SK-N-SH (cell line): ENCODE data around the gene RUVBL1. TPM values are rescaled to one million over a fixed set of nuclear protein-coding genes. Genes with fewer than 3 reads are reported as not detected.

Experiments
- CTCF ChIA-PET: fragments of 300-600, 350-600 bp; formaldehyde crosslinking; extraction: SDS; loops from one replicate; lab custom pipeline; 2021; lab: Yijun Ruan, JAX
- POLR2A ChIA-PET: fragments of 350-600 bp; sonication (Branson Sonifier 250); formaldehyde crosslinking; extraction: SDS; loops from one replicate; lab custom pipeline; 2020; ENCODE audit warnings: antibody characterized with exemption, inconsistent platforms; lab: Yijun Ruan, JAX
- DNase-seq: peaks from one replicate; pipeline ENCODE4 v3.0.0; 2012
- H2AFZ ChIP-seq: fragments of 200-600 bp; sonication (generic); 2 replicates; pipeline ENCODE4 v1.8.1; 2016; ENCODE audit warnings: antibody characterized with exemption, mild to moderate bottlenecking, low read depth
- H3F3A ChIP-seq: fragments of 200-600 bp; sonication (generic); replicated peaks from 2 replicates; pipeline ENCODE3; 2016; ENCODE audit warnings: antibody characterized with exemption, mild to moderate bottlenecking; ENCODE audit not compliant: insufficient read depth
- H3K27ac ChIP-seq, 2 experiments: fragments of 200-500 bp in 1 of 2; fragments of 200-600 bp in 1 of 2; sonication (Bioruptor generic) in 1 of 2; sonication (generic), shearing (Covaris generic) in 1 of 2; 2 replicates each; pipeline versions ENCODE4 v1.5.1 to v1.6.1; 2014 to 2016; ENCODE audit warnings: low read depth in 2 of 2, inconsistent platforms in 1 of 2, low read length in 1 of 2, mild to moderate bottlenecking in 1 of 2, mixed read lengths in 1 of 2
- H3K27me3 ChIP-seq: fragments of 200-600 bp; sonication (generic), shearing (Covaris generic); 2 replicates; pipeline ENCODE4 v1.6.1; 2016; ENCODE audit warnings: mixed run types; ENCODE audit not compliant: insufficient read depth
- H3K36me3 ChIP-seq, 2 experiments: fragments of 200-500 bp in 1 of 2; fragments of 200-600 bp in 1 of 2; sonication (Bioruptor generic) in 1 of 2; sonication (generic) in 1 of 2; replicated peaks in 1 of 2; 2 replicates each; pipeline versions ENCODE3 to v1.5.1; 2014 to 2016; ENCODE audit warnings: low read length in 1 of 2, mild to moderate bottlenecking in 1 of 2; ENCODE audit not compliant: insufficient read depth in 2 of 2, control insufficient read depth in 1 of 2
- H3K4me1 ChIP-seq, 2 experiments: fragments of 200-500 bp in 1 of 2; fragments of 200-600 bp in 1 of 2; sonication (Bioruptor generic) in 1 of 2; sonication (generic), shearing (Covaris generic) in 1 of 2; 2 replicates each; pipeline versions ENCODE4 v1.5.1 to v1.6.1; 2014 to 2016; ENCODE audit warnings: low read depth in 1 of 2, low read length in 1 of 2, mixed run types in 1 of 2; ENCODE audit not compliant: insufficient read depth in 2 of 2, control insufficient read depth in 1 of 2
- H3K4me2 ChIP-seq: fragments of 200-600 bp; sonication (generic), shearing (Covaris generic); 2 replicates; pipeline ENCODE4 v1.6.1; 2017; ENCODE audit warnings: mixed run types
- H3K4me3 ChIP-seq, 2 experiments: fragments of 200-500 bp in 1 of 2; fragments of 200-600 bp in 1 of 2; sonication (Bioruptor generic) in 1 of 2; sonication (generic), shearing (Covaris generic) in 1 of 2; 2 replicates each; pipeline versions ENCODE4 v1.5.1 to v1.8.1; 2014 to 2016; ENCODE audit warnings: low read depth in 2 of 2, inconsistent platforms in 1 of 2, low read length in 1 of 2, mild to moderate bottlenecking in 1 of 2, mixed read lengths in 1 of 2, moderate library complexity in 1 of 2
- H3K79me2 ChIP-seq: fragments of 200-600 bp; sonication (generic); 2 replicates; pipeline ENCODE4 v1.8.1; 2017; ENCODE audit warnings: mild to moderate bottlenecking; ENCODE audit not compliant: insufficient read depth
- H3K9ac ChIP-seq: fragments of 200-600 bp; sonication (generic); 2 replicates; pipeline ENCODE4 v1.6.1; 2017; ENCODE audit warnings: mixed run types
- H3K9me2 ChIP-seq: fragments of 200-600 bp; sonication (generic); 2 replicates; pipeline ENCODE4 v1.6.1; 2017; ENCODE audit warnings: mixed run types
- H3K9me3 ChIP-seq: fragments of 200-600 bp; sonication (generic); 2 replicates; pipeline ENCODE4 v1.6.1; 2017; ENCODE audit warnings: mixed run types, mild to moderate bottlenecking, moderate library complexity
- H4K20me1 ChIP-seq: fragments of 200-600 bp; sonication (generic); 2 replicates; pipeline ENCODE4 v1.6.1; 2017; ENCODE audit warnings: mild to moderate bottlenecking, mixed run types; ENCODE audit not compliant: insufficient read depth
- ELF1 ChIP-seq: IDR thresholded peaks from 2 replicates; pipeline ENCODE4 v1.4.0; 2012
- EZH2phosphoT487 ChIP-seq: fragments of 200-600 bp; sonication (generic); IDR thresholded peaks from 2 replicates; pipeline ENCODE4 v1.6.1; 2017; ENCODE audit warnings: low read depth, mixed run types, mild to moderate bottlenecking, antibody characterized with exemption, moderate library complexity, borderline replicate concordance
- FOXM1 ChIP-seq: IDR thresholded peaks from 2 replicates; pipeline ENCODE4 v1.4.0; 2012; ENCODE audit warnings: low read depth, mild to moderate bottlenecking
- GABPA ChIP-seq: IDR thresholded peaks from 2 replicates; pipeline ENCODE4 v1.4.0; 2012; ENCODE audit warnings: low read depth, mild to moderate bottlenecking
- GATA2 ChIP-seq: sonication (generic); formaldehyde crosslinking; IDR thresholded peaks from 2 replicates; pipeline ENCODE4 v1.5.0; 2020; ENCODE audit warnings: mild to moderate bottlenecking, missing genetic modification reagents
- MXI1 ChIP-seq: IDR thresholded peaks from 2 replicates; pipeline ENCODE4 v1.6.1; 2012; ENCODE audit warnings: mild to moderate bottlenecking, low read depth, low read length, improper control_type of control experiment
- NRF1 ChIP-seq: IDR thresholded peaks from 2 replicates; pipeline ENCODE4 v1.6.1; 2012; ENCODE audit warnings: low read depth, mild to moderate bottlenecking, low read length
- POLR2AphosphoS5 ChIP-seq: IDR thresholded peaks from 2 replicates; pipeline ENCODE4 v1.6.1; 2012; ENCODE audit warnings: low read depth, low read length
- RCOR1 ChIP-seq: fragments of 150-350 bp; IDR thresholded peaks from 2 replicates; pipeline ENCODE4 v1.6.1; 2017; ENCODE audit warnings: antibody characterized with exemption, low read length
- RFX5 ChIP-seq: IDR thresholded peaks from 2 replicates; pipeline ENCODE4 v1.6.1; 2012; ENCODE audit warnings: mild to moderate bottlenecking, improper control_type of control experiment, low read length
- SMC3 ChIP-seq: IDR thresholded peaks from 2 replicates; pipeline ENCODE4 v1.6.1; 2012; ENCODE audit warnings: low read depth, low read length, improper control_type of control experiment
- WGBS: methylation state at CpG from one replicate; pipeline ENCODE4 v1.1.6; 2017; ENCODE audit warnings: low lambda C conversion rate; 5-methylcytosine and 5-hydroxymethylcytosine counted together
- polyA plus RNA-seq, 3 experiments: library from polyadenylated mRNA; depleted of rRNA; stranded (reverse); fragments of >200 nt; gene quantifications; 2 replicates each; pipeline ENCODE4 v1.2.3, GENCODE V29; 2012
- TF ChIP-seq, protein P1 (sequence below): IDR thresholded peaks from 2 replicates; pipeline ENCODE4 v1.6.1; 2012; ENCODE audit warnings: mild to moderate bottlenecking, low read depth, low read length, moderate library complexity
- TF ChIP-seq, protein P2 (sequence below): fragments of 150-350 bp; IDR thresholded peaks from 2 replicates; pipeline ENCODE4 v1.6.1; 2016; ENCODE audit warnings: mild to moderate bottlenecking, low read depth, low read length
- TF ChIP-seq, protein P3 (sequence below): IDR thresholded peaks from 2 replicates; pipeline ENCODE4 v1.4.0; 2012; ENCODE audit warnings: low read depth, borderline replicate concordance
- TF ChIP-seq, protein P4 (sequence below): IDR thresholded peaks from 2 replicates; pipeline ENCODE4 v1.4.0; 2012; ENCODE audit warnings: low read depth

Gene RUVBL1
- polyA plus RNA-seq, 1 of the 3 experiments (the other 2 are of a cell fraction), result 140 TPM

GRCh38 chr3:128160661-128161060 is 37.0 kb upstream of the RUVBL1 start:
- Histone ChIP-seq H3K27me3 (no peaks in the 10 kb centered on the region), H2AFZ (no peak overlapping the region), H3K9ac (no peak overlapping the region), H3K4me1 (peaks cover 0 to 18% of the 10 kb centered on the region in 2 experiments; a peak in 2 of 4 replicates), H3F3A (no peaks in the 10 kb centered on the region), H4K20me1 (no peaks in the 10 kb centered on the region), H3K36me3 (peaks cover 17 to 18% of the 10 kb centered on the region in 2 experiments), H3K9me3 (no peaks in the 10 kb centered on the region), H3K4me3 (no peak overlapping the region), H3K79me2 (peaks cover 5% of the 10 kb centered on the region), H3K9me2 (no peaks in the 10 kb centered on the region), H3K4me2 (no peak overlapping the region), H3K27ac (no peak overlapping the region)
- CTCF ChIA-PET, result interaction anchor here (0.7 to 1.7 kb wide), 3 partner anchors 10 to 93 kb away, joined by 3 to 11 read pairs (median 3); no protein-coding TSS in a partner anchor
- DNase-seq, result no peak
- WGBS, result 82% methylated on average over 5 of the region's 5 CpGs
- POLR2A ChIA-PET, result no interaction called here
- TF ChIP-seq, protein P1, sequence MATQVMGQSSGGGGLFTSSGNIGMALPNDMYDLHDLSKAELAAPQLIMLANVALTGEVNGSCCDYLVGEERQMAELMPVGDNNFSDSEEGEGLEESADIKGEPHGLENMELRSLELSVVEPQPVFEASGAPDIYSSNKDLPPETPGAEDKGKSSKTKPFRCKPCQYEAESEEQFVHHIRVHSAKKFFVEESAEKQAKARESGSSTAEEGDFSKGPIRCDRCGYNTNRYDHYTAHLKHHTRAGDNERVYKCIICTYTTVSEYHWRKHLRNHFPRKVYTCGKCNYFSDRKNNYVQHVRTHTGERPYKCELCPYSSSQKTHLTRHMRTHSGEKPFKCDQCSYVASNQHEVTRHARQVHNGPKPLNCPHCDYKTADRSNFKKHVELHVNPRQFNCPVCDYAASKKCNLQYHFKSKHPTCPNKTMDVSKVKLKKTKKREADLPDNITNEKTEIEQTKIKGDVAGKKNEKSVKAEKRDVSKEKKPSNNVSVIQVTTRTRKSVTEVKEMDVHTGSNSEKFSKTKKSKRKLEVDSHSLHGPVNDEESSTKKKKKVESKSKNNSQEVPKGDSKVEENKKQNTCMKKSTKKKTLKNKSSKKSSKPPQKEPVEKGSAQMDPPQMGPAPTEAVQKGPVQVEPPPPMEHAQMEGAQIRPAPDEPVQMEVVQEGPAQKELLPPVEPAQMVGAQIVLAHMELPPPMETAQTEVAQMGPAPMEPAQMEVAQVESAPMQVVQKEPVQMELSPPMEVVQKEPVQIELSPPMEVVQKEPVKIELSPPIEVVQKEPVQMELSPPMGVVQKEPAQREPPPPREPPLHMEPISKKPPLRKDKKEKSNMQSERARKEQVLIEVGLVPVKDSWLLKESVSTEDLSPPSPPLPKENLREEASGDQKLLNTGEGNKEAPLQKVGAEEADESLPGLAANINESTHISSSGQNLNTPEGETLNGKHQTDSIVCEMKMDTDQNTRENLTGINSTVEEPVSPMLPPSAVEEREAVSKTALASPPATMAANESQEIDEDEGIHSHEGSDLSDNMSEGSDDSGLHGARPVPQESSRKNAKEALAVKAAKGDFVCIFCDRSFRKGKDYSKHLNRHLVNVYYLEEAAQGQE, result no peak
- TF ChIP-seq GABPA, result no peak
- TF ChIP-seq EZH2phosphoT487, result no peak
- TF ChIP-seq, protein P2, sequence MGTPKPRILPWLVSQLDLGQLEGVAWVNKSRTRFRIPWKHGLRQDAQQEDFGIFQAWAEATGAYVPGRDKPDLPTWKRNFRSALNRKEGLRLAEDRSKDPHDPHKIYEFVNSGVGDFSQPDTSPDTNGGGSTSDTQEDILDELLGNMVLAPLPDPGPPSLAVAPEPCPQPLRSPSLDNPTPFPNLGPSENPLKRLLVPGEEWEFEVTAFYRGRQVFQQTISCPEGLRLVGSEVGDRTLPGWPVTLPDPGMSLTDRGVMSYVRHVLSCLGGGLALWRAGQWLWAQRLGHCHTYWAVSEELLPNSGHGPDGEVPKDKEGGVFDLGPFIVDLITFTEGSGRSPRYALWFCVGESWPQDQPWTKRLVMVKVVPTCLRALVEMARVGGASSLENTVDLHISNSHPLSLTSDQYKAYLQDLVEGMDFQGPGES, result no peak
- TF ChIP-seq, protein P3, sequence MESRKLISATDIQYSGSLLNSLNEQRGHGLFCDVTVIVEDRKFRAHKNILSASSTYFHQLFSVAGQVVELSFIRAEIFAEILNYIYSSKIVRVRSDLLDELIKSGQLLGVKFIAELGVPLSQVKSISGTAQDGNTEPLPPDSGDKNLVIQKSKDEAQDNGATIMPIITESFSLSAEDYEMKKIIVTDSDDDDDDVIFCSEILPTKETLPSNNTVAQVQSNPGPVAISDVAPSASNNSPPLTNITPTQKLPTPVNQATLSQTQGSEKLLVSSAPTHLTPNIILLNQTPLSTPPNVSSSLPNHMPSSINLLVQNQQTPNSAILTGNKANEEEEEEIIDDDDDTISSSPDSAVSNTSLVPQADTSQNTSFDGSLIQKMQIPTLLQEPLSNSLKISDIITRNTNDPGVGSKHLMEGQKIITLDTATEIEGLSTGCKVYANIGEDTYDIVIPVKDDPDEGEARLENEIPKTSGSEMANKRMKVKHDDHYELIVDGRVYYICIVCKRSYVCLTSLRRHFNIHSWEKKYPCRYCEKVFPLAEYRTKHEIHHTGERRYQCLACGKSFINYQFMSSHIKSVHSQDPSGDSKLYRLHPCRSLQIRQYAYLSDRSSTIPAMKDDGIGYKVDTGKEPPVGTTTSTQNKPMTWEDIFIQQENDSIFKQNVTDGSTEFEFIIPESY, result no peak
- TF ChIP-seq MXI1, result no peak
- TF ChIP-seq SMC3, result no peak
- no peak for TF ChIP-seq NRF1
- TF ChIP-seq, protein P4, sequence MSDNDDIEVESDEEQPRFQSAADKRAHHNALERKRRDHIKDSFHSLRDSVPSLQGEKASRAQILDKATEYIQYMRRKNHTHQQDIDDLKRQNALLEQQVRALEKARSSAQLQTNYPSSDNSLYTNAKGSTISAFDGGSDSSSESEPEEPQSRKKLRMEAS, result no peak
- TF ChIP-seq GATA2 (CRISPR knock-in tag), result no peak
- TF ChIP-seq ELF1, result no peak
- TF ChIP-seq POLR2AphosphoS5, result no peak
- no peak for TF ChIP-seq RFX5
- TF ChIP-seq FOXM1, result no peak
- TF ChIP-seq RCOR1, result no peak
